CD4-positive, alpha-beta T cell treated with Interleukin-1 beta for 1 hour (primary cell): Measurements from ENCODE around the gene DPEP1.

Experiments used
- DNase-seq, 2 donors: peaks; one replicate each; pipeline ENCODE4 v3.0.0-alpha.2; 2020 to 2022

Gene DPEP1

GRCh38 chr16:89600427-89600826, 13.0 kb upstream of the DPEP1 start:
- no peak for DNase-seq

- DNase-seq = no peak
These were observed 12.5 kb upstream of the DPEP1 start for GRCh38 chr16:89600956-89601355.

- DNase-seq = no peak
These were observed 11.6 kb upstream of the DPEP1 start for GRCh38 chr16:89601906-89602272.

- peak; percentile 33 to 42 for DNase-seq
These were observed 11.0 kb upstream of the DPEP1 start for GRCh38 chr16:89602273-89602951.

GRCh38 chr16:89602952-89603590, 10.4 kb upstream of the DPEP1 start:
- no peak for DNase-seq

- no peak for DNase-seq
These were observed 8.7 kb upstream of the DPEP1 start for GRCh38 chr16:89604764-89605163.

GRCh38 chr16:89605186-89605970, 8.1 kb upstream of the DPEP1 start:
- no peak for DNase-seq

- DNase-seq = no peak
These were observed 7.4 kb upstream of the DPEP1 start for GRCh38 chr16:89606006-89606405.

GRCh38 chr16:89607453-89607852, 6.0 kb upstream of the DPEP1 start:
- no peak for DNase-seq

GRCh38 chr16:89607937-89608740, 5.3 kb upstream of the DPEP1 start:
- DNase-seq = no peak

- DNase-seq = no peak
These were observed 3.4 kb upstream of the DPEP1 start for GRCh38 chr16:89610108-89610453.

GRCh38 chr16:89612415-89613166, 851 bp upstream of the DPEP1 start:
- DNase-seq = no peak

- DNase-seq = no peak
These were observed 565 bp downstream of the DPEP1 start for GRCh38 chr16:89613954-89614459.

GRCh38 chr16:89615176-89615575, 1.7 kb downstream of the DPEP1 start:
- no peak for DNase-seq

GRCh38 chr16:89615596-89616090, 2.2 kb downstream of the DPEP1 start:
- peak; percentile 21 to 35 for DNase-seq

GRCh38 chr16:89616623-89617022, 3.2 kb downstream of the DPEP1 start:
- peak; percentile 27 to 37 for DNase-seq

GRCh38 chr16:89617036-89617435, 3.6 kb downstream of the DPEP1 start:
- DNase-seq = no peak

- DNase-seq = no peak
These were observed 4.9 kb downstream of the DPEP1 start for GRCh38 chr16:89618109-89618998.

- DNase-seq = no peak
These were observed 6.4 kb downstream of the DPEP1 start for GRCh38 chr16:89619840-89620239.

GRCh38 chr16:89620406-89620841, 7.0 kb downstream of the DPEP1 start:
- no peak for DNase-seq

- DNase-seq = no peak
These were observed 7.8 kb downstream of the DPEP1 start for GRCh38 chr16:89621136-89621697.
